Measurements from ENCODE around the gene NLGN4X. TPM values are rescaled to one million over a fixed set of nuclear protein-coding genes. Genes with fewer than 3 reads are reported as not detected.

NLGN4X gene
- total RNA-seq, 1 experiment from 2014 or later: 0.05 TPM

- TF ChIP-seq FOSL1 (IDR thresholded peaks at IDR 0.05; ENCODE audit: low read depth) (no peak), ZNF274 (IDR thresholded peaks at IDR 0.05; ENCODE audit: low read depth, low read length) (no peak), EGR1 (IDR thresholded peaks at IDR 0.05; ENCODE audit: low read depth) (no peak), RAD21 (IDR thresholded peaks at IDR 0.05; ENCODE audit: low read depth) (no peak)
- Histone ChIP-seq H3K9me3 (ENCODE audit: control insufficient read depth in 1 of 2, insufficient read depth in 1 of 2, low read depth in 1 of 2, low read length in 2 of 2) (no peaks in the 10 kb centered on the region), H4K20me1 (ENCODE audit: insufficient read depth) (no peaks in the 10 kb centered on the region), H3K4me2 (ENCODE audit: low read length) (no peak overlapping the region), H3K79me2 (ENCODE audit: insufficient read depth, low read length) (no peaks in the 10 kb centered on the region), H3K27me3 (ENCODE audit: insufficient read depth, low read length) (no peaks in the 10 kb centered on the region), H3K9me2 (ENCODE audit: insufficient read depth) (no peaks in the 10 kb centered on the region), H3K4me3 (replicated peaks in 1 of 2; ENCODE audit: low read depth in 1 of 2, low read length in 2 of 2) (no peak overlapping the region), H3K4me1 (ENCODE audit: control insufficient read depth in 1 of 2, insufficient read depth in 2 of 2, low read length in 2 of 2) (no peaks in the 10 kb centered on the region), H3K9ac (ENCODE audit: low read length) (no peak overlapping the region), H3K36me3 (ENCODE audit: control insufficient read depth in 1 of 2, insufficient read depth in 2 of 2, low read length in 2 of 2) (no peaks in the 10 kb centered on the region), H2AFZ (ENCODE audit: low read depth, low read length, poor library complexity, severe bottlenecking) (no peak overlapping the region), H3K27ac (ENCODE audit: low read depth, low read length) (no peak overlapping the region)
- DNase-seq (ENCODE audit: low read depth, low spot score): no peak
- no peak for ATAC-seq
- intact Hi-C loops (cut with micrococcal nuclease): no loop called here
- POLR2A ChIA-PET: no interaction called here
- RAD21 ChIA-PET (ENCODE audit: low non-redundant PET in 1 of 2, low total read pairs in 2 of 2, uncharacterized antibody in 2 of 2, unreplicated experiment in 2 of 2): no interaction called here
- CTCF ChIA-PET: no interaction called here
- no TSS peak for BruUV-seq (replicated peaks)
Measured at GRCh38 chrX:6262959-6263358, 34.3 kb upstream of the NLGN4X start.

GRCh38 chrX:6257025-6257424 is 28.4 kb upstream of the NLGN4X start:
- H3K27me3 ChIP-seq (ENCODE audit: insufficient read depth, low read length): no peaks in the 10 kb centered on the region
- no peaks in the 10 kb centered on the region for H3K4me1 ChIP-seq (ENCODE audit: control insufficient read depth in 1 of 2, insufficient read depth in 2 of 2, low read length in 2 of 2)
- RAD21 ChIA-PET (ENCODE audit: low non-redundant PET in 1 of 2, low total read pairs in 2 of 2, uncharacterized antibody in 2 of 2, unreplicated experiment in 2 of 2): no interaction called here
- H2AFZ ChIP-seq (ENCODE audit: low read depth, low read length, poor library complexity, severe bottlenecking): no peak overlapping the region
- H3K9me2 ChIP-seq (ENCODE audit: insufficient read depth): no peaks in the 10 kb centered on the region
- H3K27ac ChIP-seq (ENCODE audit: low read depth, low read length): no peak overlapping the region
- H3K4me3 ChIP-seq (replicated peaks in 1 of 2; ENCODE audit: low read depth in 1 of 2, low read length in 2 of 2): no peak overlapping the region
- no peaks in the 10 kb centered on the region for H3K36me3 ChIP-seq (ENCODE audit: control insufficient read depth in 1 of 2, insufficient read depth in 2 of 2, low read length in 2 of 2)
- POLR2A ChIA-PET: no interaction called here
- no peak overlapping the region for H3K4me2 ChIP-seq (ENCODE audit: low read length)
- ATAC-seq: no peak
- intact Hi-C loops (cut with micrococcal nuclease): no loop called here
- no peaks in the 10 kb centered on the region for H4K20me1 ChIP-seq (ENCODE audit: insufficient read depth)
- H3K9me3 ChIP-seq (ENCODE audit: control insufficient read depth in 1 of 2, insufficient read depth in 1 of 2, low read depth in 1 of 2, low read length in 2 of 2): no peaks in the 10 kb centered on the region
- H3K79me2 ChIP-seq (ENCODE audit: insufficient read depth, low read length): no peaks in the 10 kb centered on the region
- no peak for TF ChIP-seq ZBTB33 (IDR thresholded peaks at IDR 0.05; ENCODE audit: extremely low read depth, insufficient replicate concordance, low read length)
- TF ChIP-seq TCF7L2 (IDR thresholded peaks at IDR 0.05; ENCODE audit: borderline replicate concordance, extremely low read depth, insufficient read depth, insufficient read length): no peak
- TF ChIP-seq FOSL1 (IDR thresholded peaks at IDR 0.05; ENCODE audit: low read depth): no peak
- no peak for TF ChIP-seq EGR1 (IDR thresholded peaks at IDR 0.05; ENCODE audit: low read depth)
- TF ChIP-seq MAX (IDR thresholded peaks at IDR 0.05): no peak
- no peak for TF ChIP-seq CTCF (IDR thresholded peaks at IDR 0.05 in 2 of 3, conservative IDR thresholded peaks at IDR 0.05 in 1 of 3; ENCODE audit: borderline replicate concordance in 1 of 3, insufficient read depth in 1 of 3, low read depth in 2 of 3, low read length in 2 of 3)
- no peak for TF ChIP-seq SRF (IDR thresholded peaks at IDR 0.05; ENCODE audit: low read depth)
- TF ChIP-seq POLR2AphosphoS5 (IDR thresholded peaks at IDR 0.05; ENCODE audit: low read depth, low read length): no peak
- TF ChIP-seq RAD21 (IDR thresholded peaks at IDR 0.05; ENCODE audit: low read depth): no peak
- no TSS peak for BruUV-seq (replicated peaks)
- no peak overlapping the region for H3K9ac ChIP-seq (ENCODE audit: low read length)
- DNase-seq (ENCODE audit: low read depth, low spot score): no peak
- CTCF ChIA-PET: no interaction called here

All from HCT116 (cell line).